Endothelial cell of umbilical vein (primary cell): Measurements from ENCODE around the gene ZNF311. TPM values are rescaled to one million over a fixed set of nuclear protein-coding genes. Genes with fewer than 3 reads are reported as not detected.

ENCODE experiments used
- BruUV-seq: library from RNA; stranded (reverse); fragments of 400-500 nt; replicated peaks from 2 replicates; lab custom pipeline; 2021; lab: Mats Ljungman, UMichigan
- CTCF ChIA-PET: fragments of 300-600, 350-600 bp; sonication (Branson Sonifier 250); formaldehyde crosslinking; loops from one replicate; lab custom pipeline; 2021; ENCODE audit warnings: antibody characterized with exemption, inconsistent platforms; lab: Charles Lee
- POLR2A ChIA-PET: fragments of 300-600, 350-600 bp; sonication (Branson Sonifier 250); formaldehyde crosslinking; loops from one replicate; lab custom pipeline; 2021; ENCODE audit warnings: antibody characterized with exemption, inconsistent platforms; lab: Charles Lee
- DNase-seq: peaks from one replicate; pipeline ENCODE4 v3.0.0-alpha.2; 2011; ENCODE audit warnings: low read depth, low spot score
- FAIRE-seq: peaks from 2 replicates; lab custom pipeline; 2011; peaks lifted over from hg19 to GRCh38; lab: Jason Lieb, UNC
- H2AFZ ChIP-seq: 2 replicates; pipeline ENCODE4 v1.6.0; 2012; ENCODE audit warnings: low read depth, low read length, control low read depth, inconsistent platforms
- H3K27ac ChIP-seq: 2 replicates; pipeline ENCODE4 v1.5.1; 2011; ENCODE audit warnings: low read depth, mild to moderate bottlenecking, control low read depth, low read length, moderate library complexity; ENCODE audit not compliant: insufficient read depth
- H3K27me3 ChIP-seq, 2 experiments: 2 replicates each; pipeline versions ENCODE4 v1.6.0 to v1.6.1; 2011; ENCODE audit warnings: low read length in 2 of 2, mixed read lengths in 1 of 2; ENCODE audit not compliant: control insufficient read depth in 2 of 2, insufficient read depth in 2 of 2
- H3K36me3 ChIP-seq, 2 experiments: 2 replicates in 1 of 2; 3 replicates in 1 of 2; pipeline ENCODE4 v1.5.1; 2011; ENCODE audit warnings: low read length in 2 of 2, mild to moderate bottlenecking in 1 of 2, moderate library complexity in 1 of 2; ENCODE audit not compliant: control insufficient read depth in 2 of 2, insufficient read depth in 2 of 2; ENCODE audit errors: extremely low read depth in 1 of 2
- H3K4me1 ChIP-seq: 3 replicates; pipeline ENCODE4 v1.5.1; 2011; ENCODE audit warnings: mild to moderate bottlenecking, low read length; ENCODE audit not compliant: control insufficient read depth, insufficient read depth; ENCODE audit errors: extremely low read depth
- H3K4me2 ChIP-seq: 2 replicates; pipeline ENCODE4 v1.6.1; 2011; ENCODE audit warnings: low read length, control low read depth, mixed read lengths; ENCODE audit not compliant: insufficient read depth
- H3K4me3 ChIP-seq, 3 experiments: fragments of 200-600 bp in 1 of 3; sonication (generic), shearing (Covaris generic) in 1 of 3; replicated peaks in 1 of 3; 2 replicates each; pipeline ENCODE4 v1.5.1; 2011 to 2016; ENCODE audit warnings: control low read depth in 3 of 3, low read length in 3 of 3, mild to moderate bottlenecking in 2 of 3, inconsistent platforms in 1 of 3, low read depth in 1 of 3, moderate library complexity in 1 of 3; ENCODE audit not compliant: insufficient read depth in 1 of 3
- H3K79me2 ChIP-seq: 2 replicates; pipeline ENCODE4 v1.6.0; 2012; ENCODE audit warnings: low read length, inconsistent platforms; ENCODE audit not compliant: control insufficient read depth, insufficient read depth
- H3K9ac ChIP-seq: replicated peaks from 2 replicates; pipeline ENCODE3; 2011; ENCODE audit warnings: low read length, control low read depth; ENCODE audit not compliant: insufficient read depth; ENCODE audit errors: extremely low read depth
- H3K9me1 ChIP-seq: replicated peaks from 3 replicates; pipeline ENCODE4 v1.6.0; 2011; ENCODE audit warnings: mild to moderate bottlenecking, low read length; ENCODE audit not compliant: control insufficient read depth, insufficient read depth; ENCODE audit errors: extremely low read depth
- H3K9me3 ChIP-seq: replicated peaks from 2 replicates; pipeline ENCODE4 v1.5.1; 2012; ENCODE audit warnings: low read length, inconsistent platforms; ENCODE audit not compliant: control insufficient read depth, insufficient read depth
- H4K20me1 ChIP-seq: replicated peaks from 2 replicates; pipeline ENCODE3; 2011; ENCODE audit warnings: mild to moderate bottlenecking, low read length; ENCODE audit not compliant: control insufficient read depth, insufficient read depth; ENCODE audit errors: extremely low read depth
- EZH2 ChIP-seq: IDR thresholded peaks from 2 replicates; pipeline ENCODE4 v1.6.1; 2012; ENCODE audit warnings: borderline replicate concordance, low read depth, mild to moderate bottlenecking, moderate library complexity, low read length, inconsistent platforms; ENCODE audit not compliant: severe bottlenecking
- FOS ChIP-seq: IDR thresholded peaks from 2 replicates; pipeline ENCODE4 v1.6.1; 2011; ENCODE audit warnings: mild to moderate bottlenecking, low read length, moderate library complexity, borderline replicate concordance; ENCODE audit not compliant: insufficient read depth
- GATA2 ChIP-seq: IDR thresholded peaks from 2 replicates; pipeline ENCODE4 v1.7.0; 2011; ENCODE audit warnings: low read depth, mild to moderate bottlenecking, moderate library complexity, mixed read lengths, low read length; ENCODE audit not compliant: insufficient read length, insufficient read depth
- JUN ChIP-seq: IDR thresholded peaks from 2 replicates; pipeline ENCODE4 v1.6.1; 2011; ENCODE audit warnings: borderline replicate concordance, low read depth; ENCODE audit not compliant: insufficient read length, insufficient read depth
- MYC ChIP-seq: IDR thresholded peaks from one replicate; pipeline ENCODE4 v1.6.1; 2011; ENCODE audit warnings: mild to moderate bottlenecking, low read depth, low read length
- POLR2A ChIP-seq: IDR thresholded peaks from 2 replicates; pipeline ENCODE4 v1.6.1; 2012; ENCODE audit warnings: low read depth, mild to moderate bottlenecking, control low read depth, low read length
- POLR2AphosphoS5 ChIP-seq: IDR thresholded peaks from 2 replicates; pipeline ENCODE4 v1.6.1; 2012; ENCODE audit warnings: low read depth, mild to moderate bottlenecking, control low read depth, low read length, moderate library complexity; ENCODE audit not compliant: insufficient read depth
- dilution Hi-C: fragments of 300-500 bp; cut with MboI; formaldehyde crosslinking; loops from one replicate; pipeline ENCODE4 v1.15.0; 2019; ENCODE audit warnings: low sequenced_read_pairs; ENCODE audit not compliant: extremely low pct_ligation_motif_present
- intact Hi-C: fragments of 100-400 bp; cut with micrococcal nuclease; formaldehyde crosslinking; loops from one replicate; pipeline ENCODE4 v1.10.0; 2022
- polyA plus RNA-seq, 4 experiments: library from polyadenylated mRNA; depleted of rRNA in 3 of 4; stranded (reverse) in 3 of 4; unstranded in 1 of 4; fragments of >200 nt; gene quantifications; 2 replicates each; pipeline versions ENCODE4 v1.2.1 to v1.2.3, GENCODE V29; 2011 to 2012; ENCODE audit warnings: missing spikeins in 1 of 4
- total RNA-seq: library from RNA; stranded (reverse); gene quantifications from 2 replicates; pipeline ENCODE4 v1.2.3, GENCODE V29; 2021
- TF ChIP-seq, protein P1 (sequence below), 2 donors: IDR thresholded peaks; 1 replicate in 1 of 2; 2 replicates in 1 of 2; pipeline ENCODE4 v1.5.1; 2011; ENCODE audit warnings: low read length in 2 of 2, mild to moderate bottlenecking in 2 of 2, moderate library complexity in 2 of 2, control low read depth in 1 of 2, inconsistent platforms in 1 of 2, low read depth in 1 of 2; ENCODE audit not compliant: insufficient read depth in 1 of 2; ENCODE audit errors: extremely low read depth in 1 of 2
- TF ChIP-seq, protein P2 (sequence below): IDR thresholded peaks from 2 replicates; pipeline ENCODE4 v1.6.1; 2011; ENCODE audit not compliant: insufficient read depth, insufficient read length

The ZNF311 gene
- total and polyA plus RNA-seq, 2 donors (not counting 3 experiments of a cell fraction or from before 2014, with no cell fraction given): 0.26 to 0.35 TPM

DNA sequence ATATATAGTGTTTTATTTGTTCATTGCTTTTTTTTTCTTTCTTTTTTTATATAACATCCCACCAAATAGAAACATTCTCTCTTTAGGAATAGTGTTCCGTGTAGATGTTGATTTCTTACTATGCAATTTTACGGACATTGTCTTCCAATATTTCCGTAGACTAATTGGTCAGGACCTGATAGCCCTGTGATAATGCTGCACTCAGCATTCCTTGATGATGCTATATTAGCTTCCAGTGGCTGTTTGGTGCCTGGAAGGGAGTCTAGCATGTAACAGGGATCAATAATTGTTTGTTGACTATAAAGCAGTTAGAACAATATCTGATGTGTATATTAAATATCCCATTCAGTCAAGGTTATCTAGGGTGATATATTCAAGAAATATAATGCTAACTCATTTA, 46.6 kb upstream of the ZNF311 start:
- Histone ChIP-seq H3K27ac (no peak overlapping the region), H3K4me3 (no peak overlapping the region), H4K20me1 (no peaks in the 10 kb centered on the region), H3K4me1 (no peaks in the 10 kb centered on the region), H3K79me2 (no peaks in the 10 kb centered on the region), H3K9me3 (no peaks in the 10 kb centered on the region), H3K4me2 (no peak overlapping the region), H3K9ac (no peak overlapping the region), H3K9me1 (no peaks in the 10 kb centered on the region), H3K36me3 (no peaks in the 10 kb centered on the region), H3K27me3 (no peaks in the 10 kb centered on the region), H2AFZ (no peak overlapping the region)
- dilution Hi-C loops (no loop called here), intact Hi-C loops (no loop called here)
- ChIA-PET CTCF (no interaction called here), POLR2A (no interaction called here)
- DNase-seq (no peak), FAIRE-seq (no peak)
- TF ChIP-seq POLR2AphosphoS5 (no peak), JUN (no peak), EZH2 (no peak), MYC (no peak)
- TF ChIP-seq, protein P1, sequence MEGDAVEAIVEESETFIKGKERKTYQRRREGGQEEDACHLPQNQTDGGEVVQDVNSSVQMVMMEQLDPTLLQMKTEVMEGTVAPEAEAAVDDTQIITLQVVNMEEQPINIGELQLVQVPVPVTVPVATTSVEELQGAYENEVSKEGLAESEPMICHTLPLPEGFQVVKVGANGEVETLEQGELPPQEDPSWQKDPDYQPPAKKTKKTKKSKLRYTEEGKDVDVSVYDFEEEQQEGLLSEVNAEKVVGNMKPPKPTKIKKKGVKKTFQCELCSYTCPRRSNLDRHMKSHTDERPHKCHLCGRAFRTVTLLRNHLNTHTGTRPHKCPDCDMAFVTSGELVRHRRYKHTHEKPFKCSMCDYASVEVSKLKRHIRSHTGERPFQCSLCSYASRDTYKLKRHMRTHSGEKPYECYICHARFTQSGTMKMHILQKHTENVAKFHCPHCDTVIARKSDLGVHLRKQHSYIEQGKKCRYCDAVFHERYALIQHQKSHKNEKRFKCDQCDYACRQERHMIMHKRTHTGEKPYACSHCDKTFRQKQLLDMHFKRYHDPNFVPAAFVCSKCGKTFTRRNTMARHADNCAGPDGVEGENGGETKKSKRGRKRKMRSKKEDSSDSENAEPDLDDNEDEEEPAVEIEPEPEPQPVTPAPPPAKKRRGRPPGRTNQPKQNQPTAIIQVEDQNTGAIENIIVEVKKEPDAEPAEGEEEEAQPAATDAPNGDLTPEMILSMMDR (IDR thresholded peaks at IDR 0.05; ENCODE audit: extremely low read depth in 1 of 2, insufficient read depth in 1 of 2, low read depth in 1 of 2, low read length in 2 of 2): no peak
- BruUV-seq: no TSS peak

DNA sequence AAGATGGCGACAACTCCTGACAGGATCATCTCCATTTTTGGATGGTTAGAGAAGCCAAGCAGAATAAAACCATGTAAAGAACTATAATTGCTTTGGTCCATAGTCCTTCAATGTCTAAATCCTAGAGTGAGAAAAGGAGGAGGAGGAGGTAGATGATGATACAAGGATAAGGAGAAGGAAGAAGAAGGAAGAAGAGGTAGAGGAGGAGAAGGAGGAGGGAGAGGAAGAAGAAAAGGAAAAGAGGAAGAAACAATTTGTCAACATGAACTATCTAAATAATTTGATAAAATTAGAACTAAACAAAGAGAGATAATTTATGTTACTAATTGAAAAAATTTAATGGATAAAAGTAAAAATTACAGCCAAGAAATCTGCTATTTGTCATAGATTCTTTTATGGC, 40.0 kb upstream of the ZNF311 start, which contains the start of gene OR2W1:
OR2W1 (minus strand) TSS at position 101 of the 400 bp plus-strand sequence; CDS start at position 101, 0 bp downstream.
- DNase-seq: no peak
- dilution Hi-C loops: no loop called here
- Histone ChIP-seq H3K79me2 (no peaks in the 10 kb centered on the region), H2AFZ (no peak within 1 kb of the TSS), H3K36me3 (no peaks in the 10 kb centered on the region), H3K9ac (no peak within 1 kb of the TSS), H3K9me3 (no peaks in the 10 kb centered on the region), H3K9me1 (no peaks in the 10 kb centered on the region), H3K4me2 (no peak within 1 kb of the TSS), H3K4me1 (no peaks in the 10 kb centered on the region), H3K27me3 (no peaks in the 10 kb centered on the region), H3K4me3 (no peak within 1 kb of the TSS), H4K20me1 (no peaks in the 10 kb centered on the region), H3K27ac (no peak within 1 kb of the TSS)
- BruUV-seq: no TSS peak
- intact Hi-C loops: no loop called here
- CTCF ChIA-PET: no interaction called here
- TF ChIP-seq, protein P1 (IDR thresholded peaks at IDR 0.05; ENCODE audit: extremely low read depth in 1 of 2, insufficient read depth in 1 of 2, low read depth in 1 of 2, low read length in 2 of 2): no peak
- TF ChIP-seq JUN: no peak
- no peak for TF ChIP-seq MYC
- TF ChIP-seq EZH2: no peak
- no peak for TF ChIP-seq GATA2
- no peak for TF ChIP-seq FOS
- no peak for TF ChIP-seq POLR2AphosphoS5
- TF ChIP-seq, protein P2, sequence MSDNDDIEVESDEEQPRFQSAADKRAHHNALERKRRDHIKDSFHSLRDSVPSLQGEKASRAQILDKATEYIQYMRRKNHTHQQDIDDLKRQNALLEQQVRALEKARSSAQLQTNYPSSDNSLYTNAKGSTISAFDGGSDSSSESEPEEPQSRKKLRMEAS: no peak
- TF ChIP-seq POLR2A: no peak
- POLR2A ChIA-PET: no interaction called here
- FAIRE-seq: no peak
